ENCODE measurements around the gene NGF. TPM values are rescaled to one million over a fixed set of nuclear protein-coding genes. Genes with fewer than 3 reads are reported as not detected.
A peak's percentile ranks its signal among the peaks of the same experiment; 100 is the strongest.
"Not testable (repeated sequence)": the region's sequence is repeated elsewhere in the genome, so short reads cannot be mapped to it uniquely, and the experiment has no call there.

Gene NGF
- polyA plus RNA-seq (2012; ENCODE audit: insufficient read depth, insufficient read length), result not detected

- no peak for DNase-seq (ENCODE audit: low read depth, low spot score)
- H3K4me3 ChIP-seq (ENCODE audit: low read length), result peak within 1 kb of the TSS; percentile 46
Measured at GRCh38 chr1:115337633-115338456, at the start of gene NGF. TSS of gene NGF (minus strand) at chr1:115338249. CDS start at chr1:115286795, 51,454 bp downstream.

GRCh38 chr1:115383455-115383854 lies 45.4 kb upstream of the NGF start:
- not testable (repeated sequence) for H3K4me3 ChIP-seq (ENCODE audit: low read length); DNase-seq (ENCODE audit: low read depth, low spot score)

DNA sequence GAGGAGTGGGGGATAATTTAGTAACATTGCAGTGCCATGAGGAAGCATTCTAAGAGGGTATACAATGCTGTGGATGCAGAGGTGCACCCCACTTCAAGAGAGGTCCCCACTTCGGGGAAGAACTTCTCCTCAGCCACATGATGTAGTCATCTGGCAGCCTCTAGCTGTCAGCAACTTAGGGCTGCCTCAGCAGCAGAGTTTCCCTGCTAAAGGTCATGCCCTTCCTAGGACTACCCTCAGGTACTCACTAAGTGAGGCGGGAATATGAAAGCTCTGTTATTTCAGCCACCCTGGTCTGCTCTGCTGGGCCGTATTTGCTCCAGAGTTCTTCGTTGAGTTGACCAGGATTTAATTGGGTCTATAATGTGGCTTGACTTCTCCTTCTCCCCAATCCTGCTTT lies 41.9 kb upstream of the NGF start:
- H3K4me3 ChIP-seq (ENCODE audit: low read length), result no peak overlapping the region
- DNase-seq (ENCODE audit: low read depth, low spot score), result no peak

DNA sequence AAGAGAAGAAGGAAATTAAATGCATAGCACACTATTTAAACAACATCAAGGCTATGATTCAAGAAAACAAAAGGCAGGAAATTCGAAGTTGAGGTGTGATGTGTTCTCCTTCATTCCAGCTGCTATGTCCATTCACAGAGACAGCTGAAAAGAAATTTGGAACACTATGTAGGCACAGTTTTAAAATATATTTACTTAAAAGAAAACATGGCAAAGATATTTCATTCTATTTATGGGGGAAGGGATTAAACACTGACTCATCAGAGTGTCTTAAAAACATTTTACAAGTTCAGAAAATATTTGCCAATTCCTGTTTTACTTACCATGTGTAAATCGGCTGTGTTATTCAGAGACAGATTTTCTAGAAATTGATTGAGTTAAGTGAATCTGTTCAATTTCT lies 39.4 kb upstream of the NGF start:
- H3K4me3 ChIP-seq (ENCODE audit: low read length), result no peak overlapping the region
- DNase-seq (ENCODE audit: low read depth, low spot score), result no peak

GRCh38 chr1:115374598-115374997 lies 36.5 kb upstream of the NGF start:
- DNase-seq (ENCODE audit: low read depth, low spot score), result no peak
- no peak overlapping the region for H3K4me3 ChIP-seq (ENCODE audit: low read length)

- no peak overlapping the region for H3K4me3 ChIP-seq (ENCODE audit: low read length)
- DNase-seq (ENCODE audit: low read depth, low spot score), result no peak
Measured at GRCh38 chr1:115373305-115373704, 35.3 kb upstream of the NGF start.

- no peak for DNase-seq (ENCODE audit: low read depth, low spot score)
- H3K4me3 ChIP-seq (ENCODE audit: low read length), result no peak overlapping the region
Measured at GRCh38 chr1:115365738-115366137, 27.7 kb upstream of the NGF start.

GRCh38 chr1:115364780-115365155 lies 26.7 kb upstream of the NGF start:
- H3K4me3 ChIP-seq (ENCODE audit: low read length), result no peak overlapping the region
- no peak for DNase-seq (ENCODE audit: low read depth, low spot score)

DNA sequence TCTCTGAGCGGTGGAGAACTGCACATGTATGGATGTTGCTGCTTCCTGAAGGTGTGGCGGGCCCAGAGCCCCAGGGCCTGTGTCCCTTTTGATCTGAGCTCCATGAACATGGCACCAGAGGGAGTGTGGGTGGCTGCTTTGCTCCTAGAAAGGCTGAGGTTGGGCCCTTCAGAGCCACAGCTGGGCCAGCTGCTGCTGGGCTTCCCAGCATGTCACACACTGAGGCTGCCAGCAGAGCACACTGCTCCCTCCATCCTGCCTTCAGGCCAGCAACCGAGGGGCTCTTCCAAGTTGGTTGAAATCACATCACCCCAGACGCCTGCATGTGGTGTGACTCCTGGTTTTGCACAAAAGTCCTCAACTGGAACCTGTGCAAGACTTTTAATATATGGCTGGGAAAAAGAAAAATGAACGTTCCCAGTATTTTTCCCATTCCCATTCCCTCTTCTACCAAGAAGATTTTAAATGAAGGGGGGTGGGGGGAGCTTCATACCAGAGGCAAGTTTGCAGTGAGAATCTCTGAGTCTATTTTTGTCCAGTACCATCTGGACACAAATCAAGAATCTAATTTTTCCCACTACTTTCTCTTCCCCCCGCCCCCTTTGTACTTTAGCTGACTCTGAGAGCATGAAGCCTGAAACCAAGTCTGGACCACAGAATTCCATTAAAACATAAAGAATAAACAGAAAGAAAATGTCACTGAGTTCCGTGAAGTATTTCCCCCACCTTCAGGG lies 26.2 kb upstream of the NGF start:
- H3K4me3 ChIP-seq (ENCODE audit: low read length), result no peak overlapping the region
- peak; percentile 23 for DNase-seq (ENCODE audit: low read depth, low spot score)

DNA sequence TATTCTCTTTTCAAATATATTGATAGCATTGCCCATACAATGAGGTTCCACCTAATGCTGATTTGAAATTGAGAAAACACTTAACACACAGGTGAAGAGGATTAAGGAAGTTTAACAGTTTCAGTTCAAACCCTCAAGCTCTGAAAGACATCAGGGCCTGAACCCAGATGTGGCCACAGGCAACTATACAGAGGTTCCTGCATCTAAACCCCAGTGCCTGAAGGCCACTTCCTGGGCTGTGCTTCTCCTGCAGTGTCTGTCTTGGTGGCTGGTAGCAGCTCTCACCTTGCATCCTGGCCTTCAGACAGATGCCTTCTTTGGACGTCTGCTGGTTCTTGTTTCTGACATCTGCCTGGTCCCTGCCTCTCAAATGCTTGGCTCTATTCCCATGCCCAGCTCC lies 25.1 kb upstream of the NGF start:
- H3K4me3 ChIP-seq (ENCODE audit: low read length), result no peak overlapping the region
- DNase-seq (ENCODE audit: low read depth, low spot score), result peak; percentile 79

- DNase-seq (ENCODE audit: low read depth, low spot score), result not testable (repeated sequence)
Measured at GRCh38 chr1:115360505-115361129, 22.6 kb upstream of the NGF start.

GRCh38 chr1:115359787-115360452 lies 21.9 kb upstream of the NGF start:
- not testable (repeated sequence) for DNase-seq (ENCODE audit: low read depth, low spot score); H3K4me3 ChIP-seq (ENCODE audit: low read length)

More at GRCh38 chr1:115360505-115361129, 22.6 kb upstream of the NGF start:
- H3K4me3 ChIP-seq (ENCODE audit: low read length), result not testable (repeated sequence)

GRCh38 chr1:115356356-115356755 lies 18.3 kb upstream of the NGF start:
- no peak overlapping the region for H3K4me3 ChIP-seq (ENCODE audit: low read length)

GRCh38 chr1:115355069-115355468 lies 17.0 kb upstream of the NGF start:
- no peak for DNase-seq (ENCODE audit: low read depth, low spot score)

More at GRCh38 chr1:115356356-115356755, 18.3 kb upstream of the NGF start:
- DNase-seq (ENCODE audit: low read depth, low spot score), result no peak

DNA sequence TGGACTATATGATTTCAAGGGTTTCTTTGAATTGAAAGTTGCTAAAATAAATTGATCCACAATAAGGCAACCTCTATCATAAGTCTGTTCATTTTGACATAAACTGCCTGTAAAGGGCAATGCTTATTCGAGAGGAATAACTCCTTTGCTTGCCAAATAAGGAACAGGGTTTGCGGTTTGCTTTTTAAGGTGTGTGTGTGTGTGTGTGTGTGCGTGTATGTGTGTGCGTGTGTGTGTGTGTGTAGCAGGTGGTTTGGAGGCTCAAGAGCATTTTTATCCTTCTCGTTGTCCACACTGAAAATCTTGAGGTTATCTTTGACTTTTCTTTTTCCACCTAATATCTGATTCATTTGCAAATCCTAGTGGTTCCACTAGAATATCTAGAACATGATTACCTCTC lies 13.1 kb upstream of the NGF start:
- peak; percentile 72 for DNase-seq (ENCODE audit: low read depth, low spot score)
- H3K4me3 ChIP-seq (ENCODE audit: low read length), result no peak overlapping the region

More at GRCh38 chr1:115355069-115355468, 17.0 kb upstream of the NGF start:
- no peak overlapping the region for H3K4me3 ChIP-seq (ENCODE audit: low read length)

DNA sequence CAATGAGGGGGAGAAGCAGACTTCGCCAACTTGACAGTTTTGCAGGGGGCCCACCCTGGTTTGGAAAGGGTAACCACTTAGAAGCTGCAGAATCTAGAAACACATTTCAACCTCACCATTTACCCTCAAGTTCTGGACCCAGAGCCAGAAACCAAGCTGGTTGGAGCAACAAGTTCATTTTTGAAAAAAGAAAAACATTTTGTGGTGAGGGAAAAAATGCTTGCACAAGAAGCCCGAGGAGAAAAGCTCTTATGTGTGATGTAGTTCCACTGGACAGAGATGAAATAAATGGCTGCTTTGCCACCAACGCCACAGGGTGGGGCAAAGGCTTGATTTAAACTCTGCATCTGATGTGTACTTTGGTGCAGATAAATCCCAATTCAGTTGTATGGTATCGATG lies 10.6 kb upstream of the NGF start:
- DNase-seq (ENCODE audit: low read depth, low spot score), result no peak
- no peak overlapping the region for H3K4me3 ChIP-seq (ENCODE audit: low read length)

- DNase-seq (ENCODE audit: low read depth, low spot score), result no peak
- no peak overlapping the region for H3K4me3 ChIP-seq (ENCODE audit: low read length)
Measured at GRCh38 chr1:115347282-115347681, 9.2 kb upstream of the NGF start.

- no peak overlapping the region for H3K4me3 ChIP-seq (ENCODE audit: low read length)
Measured at GRCh38 chr1:115343200-115343737, 5.2 kb upstream of the NGF start.

GRCh38 chr1:115341948-115342347 lies 3.9 kb upstream of the NGF start:
- no peak for DNase-seq (ENCODE audit: low read depth, low spot score)
- H3K4me3 ChIP-seq (ENCODE audit: low read length), result no peak overlapping the region

More at GRCh38 chr1:115343200-115343737, 5.2 kb upstream of the NGF start:
- no peak for DNase-seq (ENCODE audit: low read depth, low spot score)
